ENCODE results near the gene TSTD1. TPM values are rescaled to one million over a fixed set of nuclear protein-coding genes. Genes with fewer than 3 reads are reported as not detected.

The TSTD1 gene
- total and polyA plus RNA-seq, 2 experiments from 2014 or later: 94.9 to 244 TPM

DNA sequence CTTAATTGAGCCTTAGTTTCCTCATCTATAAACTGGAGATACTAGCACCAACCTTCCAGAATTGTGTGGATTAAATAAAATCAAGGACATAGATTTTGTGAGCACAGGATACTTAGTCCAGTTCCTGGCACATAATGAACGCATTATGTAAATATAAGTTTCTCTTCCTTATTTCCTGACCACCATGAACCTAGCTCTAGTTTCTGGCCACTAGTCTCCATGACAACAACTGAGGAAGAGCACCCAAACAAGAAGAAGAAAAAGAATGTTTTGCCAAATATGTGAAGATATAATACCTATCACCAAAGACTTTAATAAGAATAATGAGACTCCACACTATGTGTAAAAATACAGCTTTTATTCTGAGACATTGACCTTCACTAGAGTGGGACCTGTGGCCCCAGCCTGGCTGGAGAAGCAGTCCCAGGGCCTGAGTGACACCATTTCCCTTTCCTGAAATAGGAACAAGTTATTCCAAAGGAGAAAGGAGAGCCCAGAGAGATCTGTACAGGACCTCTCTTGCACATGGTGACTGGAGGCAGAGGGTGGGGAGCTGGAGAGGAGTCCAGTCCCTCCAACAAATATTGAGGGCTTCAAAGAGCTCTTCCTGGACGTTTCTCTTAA, 8.0 kb upstream of the TSTD1 start (continued):
- TF ChIP-seq, protein P1, sequence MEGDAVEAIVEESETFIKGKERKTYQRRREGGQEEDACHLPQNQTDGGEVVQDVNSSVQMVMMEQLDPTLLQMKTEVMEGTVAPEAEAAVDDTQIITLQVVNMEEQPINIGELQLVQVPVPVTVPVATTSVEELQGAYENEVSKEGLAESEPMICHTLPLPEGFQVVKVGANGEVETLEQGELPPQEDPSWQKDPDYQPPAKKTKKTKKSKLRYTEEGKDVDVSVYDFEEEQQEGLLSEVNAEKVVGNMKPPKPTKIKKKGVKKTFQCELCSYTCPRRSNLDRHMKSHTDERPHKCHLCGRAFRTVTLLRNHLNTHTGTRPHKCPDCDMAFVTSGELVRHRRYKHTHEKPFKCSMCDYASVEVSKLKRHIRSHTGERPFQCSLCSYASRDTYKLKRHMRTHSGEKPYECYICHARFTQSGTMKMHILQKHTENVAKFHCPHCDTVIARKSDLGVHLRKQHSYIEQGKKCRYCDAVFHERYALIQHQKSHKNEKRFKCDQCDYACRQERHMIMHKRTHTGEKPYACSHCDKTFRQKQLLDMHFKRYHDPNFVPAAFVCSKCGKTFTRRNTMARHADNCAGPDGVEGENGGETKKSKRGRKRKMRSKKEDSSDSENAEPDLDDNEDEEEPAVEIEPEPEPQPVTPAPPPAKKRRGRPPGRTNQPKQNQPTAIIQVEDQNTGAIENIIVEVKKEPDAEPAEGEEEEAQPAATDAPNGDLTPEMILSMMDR (conservative IDR thresholded peaks at IDR 0.05; ENCODE audit: low read depth in 2 of 2): no peak
- no peak for TF ChIP-seq STAT1 (IDR thresholded peaks at IDR 0.05; ENCODE audit: unreplicated experiment)
- TF ChIP-seq EZH2 (IDR thresholded peaks at IDR 0.05; ENCODE audit: low read depth, unreplicated experiment): no peak
- TF ChIP-seq EZH2phosphoT487 (IDR thresholded peaks at IDR 0.05; ENCODE audit: unreplicated experiment): no peak
- no peak for TF ChIP-seq POLR2AphosphoS5 (IDR thresholded peaks at IDR 0.05; ENCODE audit: low read depth)
- no peak for TF ChIP-seq ZNF331 (CRISPR knock-in tag; IDR thresholded peaks at IDR 0.05; ENCODE audit: low read depth)
- TF ChIP-seq, protein P2, sequence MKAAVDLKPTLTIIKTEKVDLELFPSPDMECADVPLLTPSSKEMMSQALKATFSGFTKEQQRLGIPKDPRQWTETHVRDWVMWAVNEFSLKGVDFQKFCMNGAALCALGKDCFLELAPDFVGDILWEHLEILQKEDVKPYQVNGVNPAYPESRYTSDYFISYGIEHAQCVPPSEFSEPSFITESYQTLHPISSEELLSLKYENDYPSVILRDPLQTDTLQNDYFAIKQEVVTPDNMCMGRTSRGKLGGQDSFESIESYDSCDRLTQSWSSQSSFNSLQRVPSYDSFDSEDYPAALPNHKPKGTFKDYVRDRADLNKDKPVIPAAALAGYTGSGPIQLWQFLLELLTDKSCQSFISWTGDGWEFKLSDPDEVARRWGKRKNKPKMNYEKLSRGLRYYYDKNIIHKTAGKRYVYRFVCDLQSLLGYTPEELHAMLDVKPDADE (IDR thresholded peaks at IDR 0.05): no peak

DNA sequence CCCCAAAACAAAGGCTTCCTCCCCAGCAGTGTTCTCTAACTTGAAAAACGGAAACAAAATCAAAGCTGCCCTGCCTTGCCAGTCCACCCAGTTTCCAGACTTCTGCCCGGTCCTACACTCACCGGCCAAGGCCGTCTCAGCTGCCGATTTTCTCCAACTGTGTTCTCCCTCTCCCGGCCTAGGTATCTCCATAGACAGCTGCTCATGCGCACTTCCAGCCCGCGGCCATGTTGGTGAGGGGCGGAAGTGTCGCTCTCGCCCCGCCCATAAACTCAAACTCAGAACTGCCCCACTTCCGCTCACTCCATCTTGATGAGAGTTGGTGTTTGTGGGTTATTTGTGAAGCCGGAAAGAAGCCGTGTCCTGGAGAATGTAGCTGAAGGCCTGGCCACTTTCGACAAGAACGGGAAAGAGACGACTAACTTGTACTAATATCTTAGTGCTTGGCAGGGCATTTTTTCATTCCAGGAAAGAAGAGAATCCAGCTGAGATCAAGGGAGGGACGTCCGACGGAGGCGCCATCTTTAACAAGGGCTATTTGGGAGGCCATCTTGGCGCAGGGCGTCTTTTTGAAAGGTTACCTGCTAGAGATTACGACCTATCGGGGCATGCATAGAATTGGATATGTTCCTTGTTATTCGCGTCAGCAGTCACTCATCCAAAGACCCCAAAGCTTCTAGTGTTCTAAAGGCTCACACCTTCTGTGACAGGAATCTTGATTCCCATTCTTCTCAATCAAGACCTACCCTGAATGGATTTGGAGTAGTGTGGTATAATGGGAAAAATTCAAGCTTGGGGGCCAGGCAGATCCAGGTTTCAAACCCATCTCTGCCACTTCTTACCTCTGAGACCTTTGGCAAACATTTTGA, 7.2 kb upstream of the TSTD1 start, which contains the start of gene USF1:
USF1 (minus strand) TSS at position 242 of the 869 bp plus-strand sequence. CDS start 2,702 bp downstream, outside the sequence.
- Histone ChIP-seq H3K27me3 (ENCODE audit: insufficient read depth) (peaks cover 5% of the 10 kb centered on the region; the same call in 1 of the 2 replicates), H3K36me3 (ENCODE audit: insufficient read depth) (peaks cover 10% of the 10 kb centered on the region; the same call in 1 of the 2 replicates), H4K20me1 (replicated peaks; ENCODE audit: insufficient read depth) (no peaks in the 10 kb centered on the region; the same call in 1 of the 2 replicates), H3K4me2 (peak within 1 kb of the TSS; percentile 86), H3F3A (replicated peaks; ENCODE audit: low read depth) (peaks cover 18% of the 10 kb centered on the region; the same call in 1 of the 2 replicates), H3K4me3 (peak within 1 kb of the TSS; percentile 52), H3K79me2 (replicated peaks; ENCODE audit: insufficient read depth) (peaks cover 27% of the 10 kb centered on the region), H2AFZ (no peak within 1 kb of the TSS), H3K27ac (ENCODE audit: low read depth) (peak within 1 kb of the TSS; percentile 90), H3K4me1 (ENCODE audit: insufficient read depth) (peaks cover 7% of the 10 kb centered on the region), H3K9me2 (ENCODE audit: insufficient read depth) (peaks cover 15% of the 10 kb centered on the region)
- ATAC-seq (peak; percentile 84), DNase-seq (ENCODE audit: low spot score) (peak; percentile 98)
- peaks cover 46% of the 10 kb centered on the region for H3K36me3 Mint-ChIP-seq (ENCODE audit: low read depth)
- peaks cover 18% of the 10 kb centered on the region for H3K27me3 Mint-ChIP-seq (ENCODE audit: insufficient read depth, low read depth, poor library complexity)
- H3K4me1 Mint-ChIP-seq: peaks cover 25% of the 10 kb centered on the region
- H3K4me3 Mint-ChIP-seq: peak within 1 kb of the TSS; percentile 97
- peak within 1 kb of the TSS; percentile 99 for H3K27ac Mint-ChIP-seq
- TF ChIP-seq POLR2AphosphoS5 (IDR thresholded peaks at IDR 0.05; ENCODE audit: low read depth) (peak; percentile 93), CREB1 (CRISPR knock-in tag; IDR thresholded peaks at IDR 0.05; ENCODE audit: low read depth) (peak; percentile 65), ZNF114 (CRISPR knock-in tag; IDR thresholded peaks at IDR 0.05) (peak; percentile 90)
- TF ChIP-seq, protein P2 (IDR thresholded peaks at IDR 0.05): peak; percentile 97
- TF ChIP-seq, protein P1 (conservative IDR thresholded peaks at IDR 0.05; ENCODE audit: low read depth in 2 of 2): no peak
- H3K9me3 Mint-ChIP-seq: peaks cover 38% of the 10 kb centered on the region
